ENCODE measurements around the gene FGF12. TPM values are rescaled to one million over a fixed set of nuclear protein-coding genes. Genes with fewer than 3 reads are reported as not detected.

The FGF12 gene
- total RNA-seq, 1 donor from 2014 or later: 6.1 TPM

GRCh38 chr3:192419312-192419711 lies 308.0 kb downstream of the FGF12 start:
- Mint-ChIP-seq H3K36me3 (ENCODE audit: insufficient read depth) (no peaks in the 10 kb centered on the region), H3K9me3 (ENCODE audit: low read depth) (no peaks in the 10 kb centered on the region), H3K27ac (no peak overlapping the region), H3K27me3 (peaks cover 12% of the 10 kb centered on the region), H3K4me1 (ENCODE audit: low read depth) (no peaks in the 10 kb centered on the region), H3K4me3 (ENCODE audit: low read depth) (no peak overlapping the region)
- DNase-seq (ENCODE audit: low spot score, unreplicated experiment): no peak
- TF ChIP-seq CTCF (IDR thresholded peaks at IDR 0.05; ENCODE audit: unreplicated experiment): no peak

GRCh38 chr3:192417559-192418055 lies 309.7 kb downstream of the FGF12 start:
- DNase-seq (ENCODE audit: low spot score, unreplicated experiment): no peak
- TF ChIP-seq CTCF (IDR thresholded peaks at IDR 0.05; ENCODE audit: unreplicated experiment): no peak
- H3K9me3 Mint-ChIP-seq (ENCODE audit: low read depth): no peaks in the 10 kb centered on the region
- no peaks in the 10 kb centered on the region for H3K36me3 Mint-ChIP-seq (ENCODE audit: insufficient read depth)
- peaks cover 18% of the 10 kb centered on the region for H3K27me3 Mint-ChIP-seq
- no peak overlapping the region for H3K27ac Mint-ChIP-seq
- H3K4me1 Mint-ChIP-seq (ENCODE audit: low read depth): no peaks in the 10 kb centered on the region
- no peak overlapping the region for H3K4me3 Mint-ChIP-seq (ENCODE audit: low read depth)

GRCh38 chr3:192417017-192417416 lies 310.3 kb downstream of the FGF12 start:
- Mint-ChIP-seq H3K4me1 (ENCODE audit: low read depth) (no peaks in the 10 kb centered on the region), H3K36me3 (ENCODE audit: insufficient read depth) (no peaks in the 10 kb centered on the region), H3K27ac (no peak overlapping the region), H3K4me3 (ENCODE audit: low read depth) (no peak overlapping the region), H3K9me3 (ENCODE audit: low read depth) (no peaks in the 10 kb centered on the region), H3K27me3 (peaks cover 24% of the 10 kb centered on the region)
- no peak for TF ChIP-seq CTCF (IDR thresholded peaks at IDR 0.05; ENCODE audit: unreplicated experiment)
- no peak for DNase-seq (ENCODE audit: low spot score, unreplicated experiment)

GRCh38 chr3:192413461-192413860 lies 313.9 kb downstream of the FGF12 start:
- Mint-ChIP-seq H3K4me3 (ENCODE audit: low read depth) (no peak overlapping the region), H3K36me3 (ENCODE audit: insufficient read depth) (no peaks in the 10 kb centered on the region), H3K27ac (no peak overlapping the region), H3K27me3 (peaks cover 40% of the 10 kb centered on the region), H3K9me3 (ENCODE audit: low read depth) (no peaks in the 10 kb centered on the region), H3K4me1 (ENCODE audit: low read depth) (peaks cover 6% of the 10 kb centered on the region)
- no peak for DNase-seq (ENCODE audit: low spot score, unreplicated experiment)
- TF ChIP-seq CTCF (IDR thresholded peaks at IDR 0.05; ENCODE audit: unreplicated experiment): no peak

- H3K4me1 Mint-ChIP-seq (ENCODE audit: low read depth): peaks cover 6% of the 10 kb centered on the region
- H3K27ac Mint-ChIP-seq: no peak overlapping the region
- no peaks in the 10 kb centered on the region for H3K9me3 Mint-ChIP-seq (ENCODE audit: low read depth)
- peak overlapping the region; percentile 71 for H3K4me3 Mint-ChIP-seq (ENCODE audit: low read depth)
- no peak for DNase-seq (ENCODE audit: low spot score, unreplicated experiment)
- TF ChIP-seq CTCF (IDR thresholded peaks at IDR 0.05; ENCODE audit: unreplicated experiment): no peak
- no peaks in the 10 kb centered on the region for H3K36me3 Mint-ChIP-seq (ENCODE audit: insufficient read depth)
- peaks cover 65% of the 10 kb centered on the region for H3K27me3 Mint-ChIP-seq
These were observed 316.7 kb downstream of the FGF12 start for GRCh38 chr3:192410684-192410960.

Data from progenitor cell of endocrine pancreas (in vitro differentiated cells).